Memory B cell (primary cell): Measurements from ENCODE around the gene EGFL7.
"Not testable (repeated sequence)": the region's sequence is repeated elsewhere in the genome, so short reads cannot be mapped to it uniquely, and the experiment has no call there.

ENCODE experiments used
- ATAC-seq: fragments of 150-1000 bp; cut with Tn5 transposase; 2 replicates; pipeline ENCODE4 v1.10.0; 2021; ENCODE audit warnings: low read depth, mild to moderate bottlenecking, moderate library complexity
- DNase-seq, 2 donors: peaks; one replicate each; pipeline ENCODE4 v3.0.0; 2022; ENCODE audit warnings: low spot score in 2 of 2
- H3K27ac Mint-ChIP-seq: one replicate; pipeline ENCODE4 v1.8.0; 2022; ENCODE audit warnings: mild to moderate bottlenecking, moderate library complexity, mixed read lengths
- H3K27me3 Mint-ChIP-seq: one replicate; pipeline ENCODE4 v1.8.0; 2022; ENCODE audit warnings: mixed read lengths
- H3K36me3 Mint-ChIP-seq: one replicate; pipeline ENCODE4 v1.8.0; 2022; ENCODE audit warnings: mild to moderate bottlenecking, mixed read lengths
- H3K4me1 Mint-ChIP-seq: one replicate; pipeline ENCODE4 v1.8.0; 2022; ENCODE audit warnings: mixed read lengths
- H3K4me3 Mint-ChIP-seq: one replicate; pipeline ENCODE4 v1.8.0; 2022; ENCODE audit warnings: mild to moderate bottlenecking, moderate library complexity, mixed read lengths
- H3K9me3 Mint-ChIP-seq: one replicate; pipeline ENCODE4 v1.8.0; 2022; ENCODE audit warnings: mixed read lengths

The EGFL7 gene

DNA sequence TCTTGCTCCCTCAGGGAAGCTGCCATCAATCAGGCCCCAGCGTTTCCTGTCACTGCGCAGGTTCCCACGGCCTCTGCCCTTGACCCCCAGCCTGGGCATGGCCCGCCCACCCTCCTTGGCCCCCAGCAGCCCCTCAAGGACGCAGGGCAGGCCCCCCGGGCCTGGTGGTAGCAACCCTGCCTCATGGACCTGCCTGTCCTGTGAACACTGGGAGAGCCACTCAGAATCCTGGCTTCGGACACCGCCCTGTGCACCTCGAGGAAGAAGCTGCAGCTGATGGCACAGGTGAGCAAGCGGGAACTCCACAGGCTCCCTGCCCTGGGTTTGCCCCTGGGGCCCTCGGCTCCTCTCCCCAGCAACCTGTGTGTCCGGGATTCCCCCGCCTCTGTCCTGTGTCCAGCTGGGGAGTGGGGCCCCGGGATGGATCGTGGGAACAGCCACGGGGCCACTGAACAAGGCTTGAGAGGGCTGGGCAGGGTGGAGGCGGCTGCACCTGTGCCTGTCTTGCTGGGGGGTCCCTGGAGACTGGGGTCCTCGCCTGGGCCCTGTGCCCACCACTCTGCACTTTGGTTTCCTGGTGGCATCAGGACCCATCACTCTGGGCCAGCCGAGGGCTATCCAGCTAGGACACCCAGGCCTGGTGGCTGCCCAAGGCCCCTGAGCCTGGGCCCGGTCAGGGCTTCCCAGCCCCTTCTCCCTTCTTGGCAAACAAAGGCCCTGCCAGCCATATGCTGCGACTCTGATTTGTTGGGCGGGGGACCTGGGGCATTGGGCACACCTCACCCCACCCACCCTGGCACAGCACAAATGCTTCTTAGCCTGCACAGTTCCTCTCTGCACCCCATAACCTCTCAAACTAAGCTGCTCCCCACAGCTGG, 33.5 kb upstream of the EGFL7 start:
- no peaks in the 10 kb centered on the region for H3K36me3 Mint-ChIP-seq
- ATAC-seq = no peak
- peak in 1 of 2 donors; percentile 16 for DNase-seq
- peaks cover 15% of the 10 kb centered on the region for H3K27me3 Mint-ChIP-seq
- no peaks in the 10 kb centered on the region for H3K9me3 Mint-ChIP-seq
- no peak overlapping the region for H3K27ac Mint-ChIP-seq
- no peak overlapping the region for H3K4me3 Mint-ChIP-seq
- H3K4me1 Mint-ChIP-seq = peaks cover 9% of the 10 kb centered on the region

DNA sequence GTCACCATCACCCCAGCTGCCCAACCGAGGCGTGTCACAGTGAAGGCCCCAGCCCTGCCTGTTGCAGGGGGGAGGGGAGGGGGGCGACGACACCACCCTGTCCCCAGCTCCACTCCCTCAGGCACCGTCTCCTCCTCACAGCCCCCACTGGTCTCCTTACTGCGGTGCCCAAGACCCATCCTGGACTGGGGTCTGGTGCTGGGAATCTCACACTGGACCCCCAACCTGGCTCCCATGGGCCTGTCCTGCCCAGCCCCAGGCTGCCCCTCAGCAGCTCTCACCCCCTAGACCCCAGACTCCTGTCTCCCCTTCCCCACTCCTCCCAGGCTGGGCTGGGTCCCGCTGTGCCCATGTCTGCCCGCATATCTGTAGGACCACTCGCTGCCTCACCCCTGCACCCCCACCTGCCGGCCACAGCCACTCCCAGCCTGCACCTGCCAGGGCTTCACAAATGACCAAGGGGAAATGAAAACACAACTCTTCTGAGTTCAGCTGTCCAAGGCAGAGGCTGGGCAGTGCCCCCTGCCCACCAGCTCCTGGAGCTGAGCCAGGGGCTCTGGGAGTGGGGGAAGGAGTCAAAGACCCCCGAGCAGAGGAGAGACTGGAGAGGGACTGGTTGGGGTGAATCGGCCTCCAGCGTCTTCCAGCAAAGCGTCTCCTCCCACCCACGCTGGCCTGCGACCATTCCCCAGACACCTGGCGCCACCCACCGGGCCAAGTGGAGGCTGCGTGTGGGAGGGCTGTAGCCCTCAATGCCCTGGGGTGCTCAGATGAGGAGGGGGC, 32.6 kb upstream of the EGFL7 start:
- Mint-ChIP-seq H3K27ac (no peak overlapping the region), H3K4me1 (peaks cover 9% of the 10 kb centered on the region), H3K4me3 (no peak overlapping the region), H3K36me3 (no peaks in the 10 kb centered on the region), H3K9me3 (no peaks in the 10 kb centered on the region), H3K27me3 (peaks cover 17% of the 10 kb centered on the region)
- ATAC-seq (peak; percentile 71), DNase-seq (peak; percentile 60 to 64)

DNA sequence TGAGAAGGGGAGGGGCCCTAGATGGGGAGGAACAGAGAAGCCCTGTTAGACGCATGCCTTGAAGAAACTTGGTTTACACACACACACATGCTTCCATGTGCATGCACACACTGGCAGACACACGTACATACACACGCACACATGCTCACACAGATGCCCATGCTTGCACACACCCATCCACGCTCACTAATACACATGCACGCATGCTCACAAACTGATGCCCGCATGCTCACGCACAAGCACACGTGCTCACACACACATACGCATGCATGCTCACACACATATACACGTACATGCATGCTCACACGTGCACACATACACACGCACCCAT, 32.1 kb upstream of the EGFL7 start:
- H3K4me1 Mint-ChIP-seq = peaks cover 3% of the 10 kb centered on the region
- ATAC-seq = no peak
- no peaks in the 10 kb centered on the region for H3K36me3 Mint-ChIP-seq
- DNase-seq = no peak
- H3K27me3 Mint-ChIP-seq = peaks cover 15% of the 10 kb centered on the region
- no peak overlapping the region for H3K4me3 Mint-ChIP-seq
- H3K9me3 Mint-ChIP-seq = no peaks in the 10 kb centered on the region
- H3K27ac Mint-ChIP-seq = no peak overlapping the region

DNA sequence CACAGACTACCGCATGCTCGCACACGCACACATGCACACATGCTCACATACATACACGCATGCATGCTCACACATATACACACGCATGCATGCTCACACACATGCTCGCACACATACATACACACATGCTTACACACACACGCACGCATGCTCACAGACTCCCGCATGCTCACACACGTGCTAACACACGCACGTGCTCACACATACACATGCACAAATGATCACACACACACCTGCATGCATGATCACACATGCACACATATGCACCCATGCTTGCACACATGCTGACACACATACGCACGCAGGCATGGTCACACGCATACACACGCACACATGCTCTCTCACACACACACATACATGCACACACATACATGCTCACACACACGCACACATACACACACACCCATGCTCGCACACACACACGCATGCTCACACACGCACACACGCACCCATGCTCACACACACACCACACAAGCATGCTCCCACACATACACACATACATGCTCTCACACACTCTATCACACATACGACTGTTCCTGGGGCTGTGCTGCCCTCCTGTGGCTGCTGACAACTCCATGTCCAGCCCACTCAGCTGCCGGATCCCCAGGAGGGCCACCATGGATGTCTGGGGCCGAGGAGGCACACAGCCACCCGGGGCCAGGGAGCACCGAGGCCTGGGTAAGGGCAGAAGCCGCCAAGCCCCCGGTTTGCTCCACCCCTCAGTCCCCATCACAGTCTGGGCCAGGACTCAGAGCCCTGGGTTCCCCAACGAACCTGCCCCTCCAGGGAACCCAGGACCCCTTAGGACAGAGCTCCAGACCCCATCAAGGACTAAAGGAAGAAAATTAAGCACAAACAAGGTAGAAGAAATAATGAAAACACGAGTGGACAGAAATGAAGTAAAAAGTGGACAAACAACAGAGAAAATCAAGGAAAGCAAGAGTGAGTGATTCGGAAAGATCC, 31.4 kb upstream of the EGFL7 start:
- H3K27me3 Mint-ChIP-seq = peaks cover 14% of the 10 kb centered on the region
- DNase-seq (peak; percentile 76 to 78), ATAC-seq (peak; percentile 92)
- no peak overlapping the region for H3K27ac Mint-ChIP-seq
- H3K4me3 Mint-ChIP-seq = no peak overlapping the region
- H3K9me3 Mint-ChIP-seq = no peaks in the 10 kb centered on the region
- no peaks in the 10 kb centered on the region for H3K36me3 Mint-ChIP-seq
- peaks cover 3% of the 10 kb centered on the region for H3K4me1 Mint-ChIP-seq

DNA sequence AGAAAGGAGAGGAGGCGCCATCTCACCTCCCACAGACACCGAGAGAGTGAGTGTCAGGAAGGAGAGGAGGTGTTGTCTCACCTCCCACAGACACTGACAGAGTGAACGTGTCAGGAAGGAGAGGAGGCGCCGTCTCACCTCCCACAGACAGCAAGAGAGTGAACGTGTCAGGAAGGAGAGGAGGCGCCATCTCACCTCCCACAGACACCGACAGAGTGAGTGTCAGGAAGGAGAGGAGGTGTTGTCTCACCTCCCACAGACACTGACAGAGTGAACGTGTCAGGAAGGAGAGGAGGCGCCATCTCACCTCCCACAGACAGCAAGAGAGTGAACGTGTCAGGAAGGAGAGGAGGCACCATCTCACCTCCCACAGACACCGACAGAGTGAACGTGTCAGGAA, 30.6 kb upstream of the EGFL7 start:
- not testable (repeated sequence) for H3K4me1 Mint-ChIP-seq, ATAC-seq, H3K36me3 Mint-ChIP-seq, H3K9me3 Mint-ChIP-seq, H3K4me3 Mint-ChIP-seq, H3K27ac Mint-ChIP-seq
- peaks cover 14% of the 10 kb centered on the region for H3K27me3 Mint-ChIP-seq
- peak in 1 of 2 donors; percentile 10 for DNase-seq

DNA sequence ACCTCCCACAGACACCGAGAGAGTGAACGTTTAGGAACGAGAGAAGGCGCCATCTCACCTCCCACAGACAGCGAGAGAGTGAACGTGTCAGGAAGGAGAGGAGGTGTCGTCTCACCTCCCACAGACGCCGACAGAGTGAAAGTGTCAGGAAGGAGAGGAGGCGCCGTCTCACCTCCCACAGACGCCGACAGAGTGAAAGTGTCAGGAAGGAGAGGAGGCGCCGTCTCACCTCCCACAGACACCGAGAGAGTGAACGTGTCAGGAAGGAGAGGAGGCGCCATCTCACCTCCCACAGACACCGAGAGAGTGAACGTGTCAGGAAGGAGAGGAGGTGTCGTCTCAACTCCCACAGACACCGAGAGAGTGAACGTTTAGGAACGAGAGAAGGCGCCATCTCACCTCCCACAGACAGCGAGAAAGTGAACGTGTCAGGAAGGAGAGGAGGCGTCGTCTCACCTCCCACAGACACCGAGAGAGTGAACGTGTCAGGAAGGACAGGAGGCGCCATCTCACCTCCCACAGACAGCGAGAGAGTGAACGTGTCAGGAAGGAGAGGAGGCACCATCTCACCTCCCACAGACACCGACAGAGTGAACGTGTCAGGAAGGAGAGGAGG, 30.1 kb upstream of the EGFL7 start:
- H3K4me1 Mint-ChIP-seq, H3K9me3 Mint-ChIP-seq, ATAC-seq, H3K27ac Mint-ChIP-seq, H3K4me3 Mint-ChIP-seq, DNase-seq, H3K36me3 Mint-ChIP-seq: not testable (repeated sequence)
- peaks cover 11% of the 10 kb centered on the region for H3K27me3 Mint-ChIP-seq

DNA sequence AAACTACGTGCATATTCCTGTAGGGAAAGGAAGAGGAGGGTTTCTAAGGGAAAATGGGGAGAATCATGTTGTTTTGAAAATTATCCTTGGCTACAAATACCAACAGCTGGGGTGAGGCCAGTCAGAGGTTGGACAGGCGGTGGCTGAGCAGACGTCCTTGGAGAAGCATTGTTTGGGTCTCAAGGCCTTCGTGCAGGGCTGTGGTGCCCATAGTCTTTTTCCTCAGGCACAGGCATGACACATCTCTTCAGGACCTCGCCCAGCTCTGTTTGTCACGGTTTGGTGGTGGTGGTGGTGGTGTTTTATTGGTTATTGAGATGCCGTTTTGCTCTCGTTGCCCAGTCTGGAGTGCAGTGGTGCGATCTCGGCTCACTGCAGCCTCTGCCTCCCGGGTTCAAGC, 27.8 kb upstream of the EGFL7 start:
- H3K4me1 Mint-ChIP-seq = no peaks in the 10 kb centered on the region
- H3K27ac Mint-ChIP-seq = no peak overlapping the region
- ATAC-seq = no peak
- H3K4me3 Mint-ChIP-seq = no peak overlapping the region
- H3K27me3 Mint-ChIP-seq = peaks cover 5% of the 10 kb centered on the region
- H3K36me3 Mint-ChIP-seq = no peaks in the 10 kb centered on the region
- no peaks in the 10 kb centered on the region for H3K9me3 Mint-ChIP-seq
- no peak for DNase-seq

DNA sequence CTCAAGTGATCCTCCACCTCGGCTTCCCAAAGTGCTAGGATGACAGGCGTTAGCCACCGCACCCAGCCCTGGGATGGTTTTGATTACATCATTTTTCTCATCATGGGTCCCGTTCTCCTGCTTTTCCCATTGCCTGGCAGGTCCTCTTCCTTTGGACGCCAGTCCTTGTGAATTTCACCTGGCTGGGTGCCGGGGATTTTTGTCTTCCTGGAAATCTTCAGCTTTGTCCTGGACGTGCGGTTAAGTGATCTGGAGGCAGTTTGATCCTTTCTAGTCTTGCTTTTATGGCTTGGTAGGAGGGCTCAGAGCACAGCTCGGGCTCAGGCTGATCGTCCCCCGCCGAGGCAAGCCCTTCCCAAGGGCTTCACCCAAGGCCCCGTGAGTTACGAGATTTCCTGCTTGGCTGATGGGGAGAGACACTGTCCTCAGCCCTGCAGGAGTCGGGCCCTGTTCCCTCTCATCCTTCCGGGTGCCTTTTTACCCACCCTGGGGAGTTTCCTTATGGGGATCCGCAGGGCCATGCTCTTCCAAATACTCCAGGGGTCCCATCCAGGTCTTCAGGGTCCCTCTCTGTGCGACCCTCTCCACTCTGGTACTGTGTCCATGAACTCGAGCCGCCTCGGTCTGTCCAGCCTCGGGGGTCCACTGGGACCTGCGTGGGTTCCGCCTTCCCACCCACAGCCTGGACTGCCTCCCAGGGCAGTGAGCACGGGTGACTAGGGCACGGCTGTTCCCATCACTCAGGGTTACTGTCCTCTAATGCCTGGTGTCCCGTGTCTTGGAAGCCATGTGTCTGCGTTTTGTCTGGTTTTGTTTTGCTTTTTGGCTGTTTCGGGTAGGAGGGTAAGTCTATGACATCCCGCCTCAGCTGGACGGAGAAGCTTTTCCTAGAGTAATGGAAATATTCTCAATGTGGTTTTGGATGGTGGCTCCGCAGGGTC, 22.3 kb upstream of the EGFL7 start:
- Mint-ChIP-seq H3K9me3 (no peaks in the 10 kb centered on the region), H3K36me3 (no peaks in the 10 kb centered on the region), H3K27ac (no peak overlapping the region), H3K27me3 (peaks cover 3% of the 10 kb centered on the region), H3K4me1 (peaks cover 3% of the 10 kb centered on the region), H3K4me3 (no peak overlapping the region)
- no peak for ATAC-seq
- DNase-seq = no peak

DNA sequence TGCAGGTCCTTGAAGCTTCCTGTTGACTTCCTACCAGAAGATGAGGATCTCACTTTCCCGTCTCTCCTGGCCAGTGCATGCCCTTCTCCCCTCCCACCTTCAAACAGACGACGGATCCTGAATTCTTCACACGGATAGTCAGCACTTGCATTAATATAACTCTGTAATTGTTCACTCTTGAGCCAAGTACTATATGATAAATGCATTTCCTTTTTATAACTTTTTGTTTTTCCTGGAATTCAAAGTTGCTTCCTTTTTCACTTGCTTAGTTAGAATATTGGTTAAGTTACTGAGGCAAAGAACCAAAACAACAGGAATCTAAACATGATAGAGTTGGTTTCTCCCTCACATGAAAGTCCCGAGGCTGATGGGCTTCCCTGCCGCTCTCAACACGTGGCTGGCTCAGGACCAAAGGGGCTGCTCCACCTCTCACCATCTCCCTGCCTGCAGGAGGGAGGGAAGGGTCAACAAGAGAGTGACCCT, 20.2 kb upstream of the EGFL7 start:
- DNase-seq (no peak), ATAC-seq (no peak)
- Mint-ChIP-seq H3K4me1 (peaks cover 6% of the 10 kb centered on the region), H3K27me3 (peaks cover 9% of the 10 kb centered on the region), H3K27ac (no peak overlapping the region), H3K4me3 (no peak overlapping the region), H3K36me3 (no peaks in the 10 kb centered on the region), H3K9me3 (no peaks in the 10 kb centered on the region)

DNA sequence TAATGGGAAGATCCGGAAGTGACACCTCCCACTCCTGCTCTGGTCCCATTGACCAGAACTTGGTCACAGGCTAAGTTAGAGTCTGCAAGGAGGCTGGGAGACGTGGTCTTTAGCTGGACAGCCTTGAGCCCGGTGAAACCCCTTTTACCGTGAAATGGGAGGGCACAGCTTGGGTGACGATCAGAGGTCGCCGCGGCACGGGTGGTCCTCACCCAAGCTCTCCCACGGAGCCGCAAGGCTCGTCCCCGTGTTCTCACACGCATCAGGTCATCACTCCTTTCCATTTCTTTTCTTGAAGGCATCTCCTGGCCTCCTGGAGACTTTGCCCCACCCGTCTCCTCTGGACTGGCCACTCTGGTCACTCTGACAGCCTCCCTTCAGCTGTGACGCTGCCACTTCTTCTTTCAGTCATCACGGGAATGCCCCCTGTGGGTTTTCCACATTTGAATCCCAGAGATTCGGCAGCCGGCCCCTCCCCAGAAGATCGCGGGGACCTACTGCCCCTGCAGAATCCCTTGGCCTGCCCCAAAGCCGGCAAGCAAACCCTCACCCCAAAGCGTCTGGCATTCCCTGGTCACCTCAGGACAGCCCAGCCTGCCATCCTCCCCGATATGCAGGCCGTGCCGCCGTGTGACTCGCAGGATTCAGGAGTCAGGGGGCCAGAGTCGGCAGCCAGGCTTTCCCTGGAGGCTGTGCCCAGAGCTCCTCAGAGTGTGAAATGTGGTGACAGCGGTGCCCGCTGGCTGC, 18.9 kb upstream of the EGFL7 start:
- Mint-ChIP-seq H3K4me1 (peaks cover 6% of the 10 kb centered on the region), H3K4me3 (no peak overlapping the region), H3K36me3 (no peaks in the 10 kb centered on the region), H3K9me3 (no peaks in the 10 kb centered on the region), H3K27ac (no peak overlapping the region), H3K27me3 (peaks cover 9% of the 10 kb centered on the region)
- ATAC-seq (no peak), DNase-seq (no peak)

DNA sequence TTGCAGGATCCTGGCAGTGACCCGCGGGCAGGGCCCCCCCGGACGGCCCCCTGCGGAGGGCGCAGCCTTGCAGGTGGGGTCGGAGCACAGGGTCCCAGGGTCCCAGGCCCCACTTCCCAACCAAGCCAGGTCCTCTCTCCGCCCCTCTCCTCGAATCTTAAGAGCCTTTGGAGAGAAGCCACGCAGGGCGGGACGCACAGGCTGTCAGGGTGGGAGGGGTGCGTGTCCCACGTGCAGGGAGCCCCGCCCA, 18.4 kb upstream of the EGFL7 start:
- Mint-ChIP-seq H3K9me3 (no peaks in the 10 kb centered on the region), H3K4me1 (peaks cover 6% of the 10 kb centered on the region), H3K27ac (no peak overlapping the region), H3K36me3 (no peaks in the 10 kb centered on the region), H3K27me3 (peaks cover 9% of the 10 kb centered on the region), H3K4me3 (no peak overlapping the region)
- ATAC-seq (no peak), DNase-seq (no peak)

DNA sequence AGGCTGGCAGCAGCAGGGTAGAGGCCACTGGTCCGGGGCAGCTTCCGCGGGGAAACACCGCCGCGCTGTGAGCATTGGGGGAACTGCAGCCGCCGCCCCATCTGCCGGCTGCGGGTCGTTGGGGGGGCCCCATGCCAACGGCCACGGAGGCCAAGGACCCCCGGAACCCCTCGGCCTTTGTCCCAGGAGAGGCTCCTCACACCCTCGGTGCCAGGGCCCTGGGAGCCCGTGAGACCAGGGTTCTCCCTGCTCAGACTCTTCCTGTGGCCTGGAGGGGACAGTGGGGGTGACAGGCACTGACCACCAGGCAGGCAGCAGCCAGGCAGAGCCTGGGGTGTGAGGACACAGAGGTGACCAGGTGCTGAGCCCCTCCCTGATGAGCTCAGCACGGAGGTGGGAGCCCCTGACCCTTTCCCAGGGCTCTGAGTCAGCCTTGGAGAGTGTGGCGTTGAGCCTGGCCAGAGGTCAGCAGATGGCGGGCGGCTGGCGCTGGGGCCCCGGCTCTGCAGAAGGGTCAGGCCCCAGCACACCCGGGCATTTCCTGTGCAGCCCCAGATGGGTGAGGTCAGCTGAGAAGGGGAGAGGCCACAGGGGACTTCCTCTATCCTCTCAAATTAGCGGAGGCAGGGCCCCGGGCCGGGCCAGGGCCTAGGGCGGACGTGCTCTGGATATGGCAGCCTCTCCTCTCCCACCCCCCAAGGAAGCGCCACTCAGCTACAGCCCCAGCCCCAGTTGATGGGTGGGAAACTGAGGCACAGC, 17.9 kb upstream of the EGFL7 start:
- Mint-ChIP-seq H3K4me1 (peaks cover 6% of the 10 kb centered on the region), H3K9me3 (no peaks in the 10 kb centered on the region), H3K27ac (no peak overlapping the region), H3K27me3 (peaks cover 9% of the 10 kb centered on the region), H3K36me3 (no peaks in the 10 kb centered on the region), H3K4me3 (no peak overlapping the region)
- peak; percentile 98 for ATAC-seq
- DNase-seq = peak; percentile 74 to 84
